GM12874 (cell line): ENCODE results near the gene TEX51.

Experiments
- CTCF ChIP-seq: IDR thresholded peaks from 2 replicates; pipeline ENCODE4 v1.5.1; 2011; ENCODE audit warnings: low read depth, mild to moderate bottlenecking, control low read depth, low read length, moderate library complexity; ENCODE audit not compliant: insufficient read depth

The TEX51 gene

GRCh38 chr2:126898636-126899035 lies at the start of gene TEX51:
Gene TEX51, plus strand, starts transcription at chr2:126898890. Its CDS starts 29 bp downstream, at chr2:126898919.
- no peak for TF ChIP-seq CTCF

GRCh38 chr2:126849054-126849453 lies 49.6 kb upstream of the TEX51 start:
- TF ChIP-seq CTCF = no peak

- no peak for TF ChIP-seq CTCF
Observed at GRCh38 chr2:126849486-126849885, 49.2 kb upstream of the TEX51 start.

- no peak for TF ChIP-seq CTCF
Observed at GRCh38 chr2:126849991-126850535, 48.6 kb upstream of the TEX51 start.

GRCh38 chr2:126850940-126851339 lies 47.8 kb upstream of the TEX51 start:
- no peak for TF ChIP-seq CTCF

GRCh38 chr2:126851756-126852155 lies 46.9 kb upstream of the TEX51 start:
- TF ChIP-seq CTCF = no peak

GRCh38 chr2:126852361-126852760 lies 46.3 kb upstream of the TEX51 start:
- TF ChIP-seq CTCF = no peak
